Natural killer cell (primary cell): ENCODE results near the gene INTS3. TPM values are rescaled to one million over a fixed set of nuclear protein-coding genes. Genes with fewer than 3 reads are reported as not detected.
"Not testable (repeated sequence)": the region's sequence is repeated elsewhere in the genome, so short reads cannot be mapped to it uniquely, and the experiment has no call there.

Source experiments
- ATAC-seq, 3 donors: fragments of 150-1000 bp in 2 of 3; fragments of 200-7000 bp in 1 of 3; cut with Tn5 transposase; 1 replicate in 1 of 3; 2 replicates in 2 of 3; pipeline ENCODE4 v1.10.0; 2021; ENCODE audit warnings: mild to moderate bottlenecking in 2 of 3, moderate library complexity in 2 of 3
- DNase-seq, 2 donors: peaks; one replicate each; pipeline versions ENCODE4 v3.0.0 to v3.0.0-alpha.2; 2013 to 2021; ENCODE audit warnings: mixed read lengths in 1 of 2
- H3K27ac ChIP-seq: one replicate; pipeline ENCODE4 v1.5.1; 2013; ENCODE audit warnings: mild to moderate bottlenecking, low read length
- H3K27me3 ChIP-seq: one replicate; pipeline ENCODE4 v1.6.1; 2013; ENCODE audit warnings: low read length; ENCODE audit not compliant: control insufficient read depth, insufficient read depth
- H3K36me3 ChIP-seq: one replicate; pipeline ENCODE4 v1.6.1; 2013; ENCODE audit warnings: low read length; ENCODE audit not compliant: control insufficient read depth, insufficient read depth
- H3K4me1 ChIP-seq: one replicate; pipeline ENCODE4 v1.6.1; 2013; ENCODE audit warnings: low read length; ENCODE audit not compliant: control insufficient read depth, insufficient read depth
- H3K4me3 ChIP-seq: one replicate; pipeline ENCODE4 v1.5.1; 2013; ENCODE audit warnings: low read length
- H3K9me3 ChIP-seq: one replicate; pipeline ENCODE4 v1.6.1; 2013; ENCODE audit warnings: low read length; ENCODE audit not compliant: control insufficient read depth, insufficient read depth
- H3K27ac Mint-ChIP-seq, 2 donors: one replicate each; pipeline ENCODE4 v1.8.0; 2022; ENCODE audit warnings: mild to moderate bottlenecking in 2 of 2, mixed read lengths in 2 of 2, moderate library complexity in 1 of 2
- H3K27me3 Mint-ChIP-seq, 2 donors: one replicate each; pipeline ENCODE4 v1.8.0; 2022; ENCODE audit warnings: low read depth in 2 of 2, mixed read lengths in 2 of 2
- H3K36me3 Mint-ChIP-seq: one replicate; pipeline ENCODE4 v1.8.0; 2022; ENCODE audit warnings: mixed read lengths
- H3K4me1 Mint-ChIP-seq, 2 donors: one replicate each; pipeline ENCODE4 v1.8.0; 2022; ENCODE audit warnings: mixed read lengths in 2 of 2
- H3K4me3 Mint-ChIP-seq: one replicate; pipeline ENCODE4 v1.8.0; 2022; ENCODE audit warnings: mild to moderate bottlenecking, moderate library complexity, mixed read lengths
- H3K9me3 Mint-ChIP-seq, 2 donors: one replicate each; pipeline ENCODE4 v1.8.0; 2022; ENCODE audit warnings: mixed read lengths in 2 of 2
- CTCF ChIP-seq: fragments of 200-600 bp; IDR thresholded peaks from one replicate; pipeline ENCODE4 v1.8.0; 2022; ENCODE audit warnings: antibody characterized with exemption
- WGBS: methylation state at CpG from one replicate; pipeline ENCODE4 v1.1.7; 2013; ENCODE audit warnings: missing lambda C conversion rate; ENCODE audit not compliant: insufficient coverage; 5-methylcytosine and 5-hydroxymethylcytosine counted together
- intact Hi-C: fragments of 100-400 bp; cut with micrococcal nuclease; formaldehyde crosslinking; loops from one replicate; pipeline ENCODE4 v1.14.2; 2022
- total RNA-seq, 4 donors: library from RNA; stranded (reverse); fragments of 120-200 nt in 1 of 4; gene quantifications; one replicate each; pipeline versions ENCODE4 v1.2.3 to v1.2.4, GENCODE V29; 2013 to 2022

Gene INTS3
- total RNA-seq, 3 donors from 2014 or later (not counting 1 experiment from before 2014, with no cell fraction given) = 44.3 to 55.3 (median 44.5) TPM

DNA sequence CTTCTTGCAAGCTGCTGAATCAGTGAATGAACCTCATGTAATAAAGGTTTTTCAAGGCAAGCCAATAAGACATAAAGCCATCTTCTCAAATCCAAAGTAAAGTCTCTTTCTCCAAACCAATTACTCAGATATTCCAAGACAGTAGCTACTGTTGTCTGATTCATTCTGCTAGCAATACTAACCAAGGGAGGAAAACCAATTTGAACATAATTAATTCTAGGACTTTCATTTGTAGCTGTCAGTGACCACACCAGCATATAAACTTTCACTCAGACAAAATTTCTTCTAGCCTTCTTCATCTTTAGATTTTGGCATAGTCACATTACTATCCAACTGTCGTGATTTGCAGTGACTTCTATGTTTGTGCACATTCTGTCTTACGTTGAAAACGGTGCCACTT lies 10.5 kb upstream of the INTS3 start:
- no peak for TF ChIP-seq CTCF
- ATAC-seq = no peak
- no peaks in the 10 kb centered on the region for H3K9me3 Mint-ChIP-seq
- H3K4me3 Mint-ChIP-seq = no peak overlapping the region
- no peaks in the 10 kb centered on the region for H3K27me3 ChIP-seq
- no peaks in the 10 kb centered on the region for H3K36me3 Mint-ChIP-seq
- H3K27ac Mint-ChIP-seq = no peak overlapping the region
- intact Hi-C loops = no loop called here
- H3K4me1 ChIP-seq = no peaks in the 10 kb centered on the region
- 60% methylated on average over 3 of the region's 3 CpGs for WGBS
- H3K27ac ChIP-seq = no peak overlapping the region
- peaks cover 0 to 7% of the 10 kb centered on the region in 2 donors for H3K27me3 Mint-ChIP-seq
- no peaks in the 10 kb centered on the region for H3K4me1 Mint-ChIP-seq
- H3K36me3 ChIP-seq = no peaks in the 10 kb centered on the region
- no peak for DNase-seq
- no peak overlapping the region for H3K4me3 ChIP-seq
- H3K9me3 ChIP-seq = no peaks in the 10 kb centered on the region

DNA sequence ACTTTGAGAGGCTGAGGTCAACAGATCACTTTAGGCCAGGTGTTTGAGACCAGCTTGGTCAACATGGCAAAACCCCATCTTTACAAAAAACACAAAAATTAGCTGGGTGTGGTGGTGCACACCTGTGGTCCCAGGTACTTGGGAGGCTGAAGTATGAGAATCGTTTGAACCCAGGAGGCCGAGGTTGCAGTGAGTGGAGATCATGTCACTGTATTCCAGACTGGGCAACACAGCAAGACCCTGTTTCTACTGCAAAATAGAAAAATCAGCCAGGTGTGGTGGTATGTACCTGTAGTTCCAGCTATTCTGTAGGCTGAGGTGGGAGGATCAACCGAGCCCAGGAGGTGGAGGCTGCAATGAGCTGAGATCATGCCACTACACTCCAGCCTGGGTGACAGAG lies 4.2 kb upstream of the INTS3 start:
- peaks cover 10% of the 10 kb centered on the region for H3K4me1 ChIP-seq
- Mint-ChIP-seq H3K27ac (no peak overlapping the region), H3K36me3 (no peaks in the 10 kb centered on the region), H3K9me3 (no peaks in the 10 kb centered on the region), H3K4me1 (no peaks in the 10 kb centered on the region), H3K27me3 (no peaks in the 10 kb centered on the region), H3K4me3 (no peak overlapping the region)
- intact Hi-C loops = no loop called here
- H3K4me3 ChIP-seq = no peak overlapping the region
- ATAC-seq (no peak), DNase-seq (no peak)
- H3K36me3 ChIP-seq = no peaks in the 10 kb centered on the region
- no peaks in the 10 kb centered on the region for H3K9me3 ChIP-seq
- no peaks in the 10 kb centered on the region for H3K27me3 ChIP-seq
- 94% methylated on average over 3 of the region's 3 CpGs for WGBS
- no peak overlapping the region for H3K27ac ChIP-seq
- TF ChIP-seq CTCF = no peak

DNA sequence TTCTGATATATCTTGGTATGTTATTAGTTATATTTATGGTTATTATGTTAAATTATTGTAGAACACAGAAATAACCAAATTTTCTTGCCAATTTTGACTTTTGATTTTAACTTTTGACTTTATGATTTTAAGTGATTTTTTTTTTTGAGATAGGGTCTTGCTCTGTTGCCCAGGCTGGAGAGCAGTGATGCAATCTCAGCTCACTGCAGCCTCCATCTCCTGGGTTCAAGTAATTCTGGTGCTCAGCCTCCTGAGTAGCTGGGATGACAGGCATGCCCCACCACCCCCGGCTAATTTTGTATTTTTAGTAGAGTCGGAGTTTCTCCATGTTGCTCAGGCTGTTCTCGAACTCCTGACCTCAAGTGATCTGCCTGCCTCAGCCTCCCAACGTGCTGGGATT lies 3.2 kb upstream of the INTS3 start:
- H3K27me3 Mint-ChIP-seq, H3K9me3 Mint-ChIP-seq, H3K27me3 ChIP-seq, H3K27ac ChIP-seq, H3K4me3 ChIP-seq, ATAC-seq, H3K4me3 Mint-ChIP-seq, DNase-seq, H3K4me1 Mint-ChIP-seq, H3K36me3 Mint-ChIP-seq, H3K36me3 ChIP-seq, H3K27ac Mint-ChIP-seq, H3K9me3 ChIP-seq: not testable (repeated sequence)
- H3K4me1 ChIP-seq = peaks cover 18% of the 10 kb centered on the region
- WGBS = 89% methylated on average over 4 of the region's 4 CpGs
- intact Hi-C loops = loop anchor here (5.0 kb wide), 1 partner anchor 53 kb away; the partner anchor contains the start of gene SLC27A3

DNA sequence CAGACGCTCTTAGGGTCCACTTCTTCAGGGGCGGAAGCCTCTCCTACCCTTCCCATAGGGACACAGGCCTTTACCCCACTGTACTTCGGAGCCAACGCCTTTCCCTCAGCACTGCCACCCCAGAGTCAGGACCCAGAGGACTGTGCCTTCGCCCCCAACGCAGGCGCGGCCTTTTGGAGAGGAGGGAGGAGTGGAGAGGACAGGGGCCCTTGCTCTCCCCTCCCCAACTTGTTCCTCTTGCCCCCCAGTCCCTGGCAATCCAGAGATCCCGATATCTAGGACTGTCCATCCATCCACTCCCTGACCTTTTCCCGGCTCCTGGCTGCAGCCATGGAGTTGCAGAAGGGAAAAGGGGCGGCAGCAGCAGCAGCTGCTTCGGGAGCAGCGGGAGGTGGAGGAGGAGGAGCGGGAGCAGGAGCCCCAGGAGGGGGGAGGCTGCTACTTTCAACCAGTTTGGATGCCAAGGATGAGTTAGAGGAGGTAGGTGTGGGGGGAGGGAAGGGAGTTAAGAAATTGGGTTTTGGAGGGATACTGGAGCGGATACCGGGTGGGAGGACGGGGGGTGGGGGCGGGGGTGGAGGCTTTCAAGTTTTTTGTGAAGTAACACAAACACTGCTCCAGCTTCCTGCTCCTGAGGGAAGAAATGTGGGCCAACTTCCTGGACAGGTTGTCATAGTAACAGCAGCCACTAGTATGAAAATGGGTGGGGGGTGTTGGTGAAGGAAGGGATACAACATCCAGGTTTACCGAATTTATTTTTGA lies 636 bp downstream of the INTS3 start:
- Mint-ChIP-seq H3K27ac (peak overlapping the region; percentile 89 to 91), H3K4me1 (peaks cover 7 to 13% of the 10 kb centered on the region in 2 donors), H3K9me3 (no peaks in the 10 kb centered on the region), H3K36me3 (no peaks in the 10 kb centered on the region), H3K27me3 (no peaks in the 10 kb centered on the region), H3K4me3 (peak overlapping the region; percentile 93)
- TF ChIP-seq CTCF = no peak
- under 1% methylated on average over 10 of the region's 19 CpGs for WGBS
- peaks cover 18% of the 10 kb centered on the region for H3K4me1 ChIP-seq
- H3K9me3 ChIP-seq = no peaks in the 10 kb centered on the region
- no peaks in the 10 kb centered on the region for H3K27me3 ChIP-seq
- DNase-seq = peak in 1 of 2 donors; percentile 40
- intact Hi-C loops = loop anchor here (5.0 kb wide), 1 partner anchor 49 kb away; the partner anchor contains the start of gene SLC27A3
- ATAC-seq = no peak
- no peaks in the 10 kb centered on the region for H3K36me3 ChIP-seq
- peak overlapping the region; percentile 95 for H3K27ac ChIP-seq
- peak overlapping the region; percentile 79 for H3K4me3 ChIP-seq
